Osteocyte (in vitro differentiated cells): ENCODE measurements around the gene CCND1. TPM values are rescaled to one million over a fixed set of nuclear protein-coding genes. Genes with fewer than 3 reads are reported as not detected.

Source experiments
- DNase-seq: peaks from one replicate; pipeline ENCODE4 v3.0.0; 2021; ENCODE audit warnings: mixed read lengths; ENCODE audit not compliant: unreplicated experiment; ENCODE audit errors: extremely low spot score
- H3K27ac Mint-ChIP-seq: one replicate; pipeline ENCODE4 v1.8.0; 2021; ENCODE audit warnings: mild to moderate bottlenecking, mixed read lengths; ENCODE audit not compliant: unreplicated experiment
- H3K27me3 Mint-ChIP-seq: one replicate; pipeline ENCODE4 v1.8.0; 2021; ENCODE audit warnings: mixed read lengths; ENCODE audit not compliant: unreplicated experiment
- H3K36me3 Mint-ChIP-seq: one replicate; pipeline ENCODE4 v1.8.0; 2021; ENCODE audit warnings: mixed read lengths; ENCODE audit not compliant: unreplicated experiment
- H3K4me1 Mint-ChIP-seq: one replicate; pipeline ENCODE4 v1.8.0; 2021; ENCODE audit warnings: mixed read lengths; ENCODE audit not compliant: unreplicated experiment
- H3K4me3 Mint-ChIP-seq: one replicate; pipeline ENCODE4 v1.8.0; 2021; ENCODE audit warnings: mild to moderate bottlenecking, moderate library complexity, mixed read lengths; ENCODE audit not compliant: unreplicated experiment
- H3K9me3 Mint-ChIP-seq: one replicate; pipeline ENCODE4 v1.8.0; 2021; ENCODE audit warnings: mixed read lengths; ENCODE audit not compliant: unreplicated experiment
- CTCF ChIP-seq: fragments of 200-600 bp; sonication (generic); IDR thresholded peaks from 2 replicates; pipeline ENCODE4 v1.5.0; 2021; ENCODE audit warnings: antibody characterized with exemption, mild to moderate bottlenecking, moderate library complexity
- total RNA-seq: library from RNA; stranded (reverse); gene quantifications from 2 replicates; pipeline ENCODE4 v1.2.1, GENCODE V29; 2021

CCND1 gene
- total RNA-seq, 1 donor from 2014 or later, result 180 TPM

GRCh38 chr11:69700278-69701140, 59.6 kb downstream of the CCND1 start:
- Mint-ChIP-seq H3K27ac (peak overlapping the region; percentile 46), H3K4me3 (no peak overlapping the region), H3K27me3 (peaks cover 33% of the 10 kb centered on the region), H3K9me3 (no peaks in the 10 kb centered on the region), H3K36me3 (no peaks in the 10 kb centered on the region), H3K4me1 (peaks cover 28% of the 10 kb centered on the region)
- TF ChIP-seq CTCF, result no peak
- DNase-seq, result peak; percentile 91

- Mint-ChIP-seq H3K27ac (no peak overlapping the region), H3K9me3 (no peaks in the 10 kb centered on the region), H3K36me3 (no peaks in the 10 kb centered on the region), H3K27me3 (peaks cover 41% of the 10 kb centered on the region), H3K4me3 (no peak overlapping the region), H3K4me1 (peaks cover 32% of the 10 kb centered on the region)
- no peak for DNase-seq
- TF ChIP-seq CTCF, result no peak
Measured at GRCh38 chr11:69702239-69702691, 61.3 kb downstream of the CCND1 start.

GRCh38 chr11:69702769-69703452, 62.0 kb downstream of the CCND1 start:
- H3K27me3 Mint-ChIP-seq, result peaks cover 42% of the 10 kb centered on the region
- TF ChIP-seq CTCF, result no peak
- H3K4me3 Mint-ChIP-seq, result no peak overlapping the region
- DNase-seq, result no peak
- H3K4me1 Mint-ChIP-seq, result peaks cover 32% of the 10 kb centered on the region
- H3K27ac Mint-ChIP-seq, result no peak overlapping the region
- no peaks in the 10 kb centered on the region for H3K9me3 Mint-ChIP-seq
- H3K36me3 Mint-ChIP-seq, result no peaks in the 10 kb centered on the region

- Mint-ChIP-seq H3K9me3 (no peaks in the 10 kb centered on the region), H3K27ac (no peak overlapping the region), H3K27me3 (peaks cover 42% of the 10 kb centered on the region), H3K4me1 (peaks cover 32% of the 10 kb centered on the region), H3K36me3 (no peaks in the 10 kb centered on the region), H3K4me3 (no peak overlapping the region)
- no peak for TF ChIP-seq CTCF
- DNase-seq, result no peak
Measured at GRCh38 chr11:69703453-69703767, 62.5 kb downstream of the CCND1 start.

Other genes with a start within 250 kb of the CCND1 start
- not detected in 2 replicates for gene LINC01488, start 159.5 kb upstream of the CCND1 start, total RNA-seq
- 18.9 and 21.4 TPM in 2 replicates for gene LTO1, start 34.2 kb downstream of the CCND1 start, total RNA-seq
- 0.13 TPM in 1 of 2 replicates, not detected in the other for gene FGF19, start 62.9 kb downstream of the CCND1 start, total RNA-seq
- gene FGF4, start 134.2 kb downstream of the CCND1 start, total RNA-seq, result 0.26 and 0.40 TPM in 2 replicates
- 2.3 and 2.5 TPM in 2 replicates for gene FGF3, start 178.3 kb downstream of the CCND1 start, total RNA-seq